ENCODE data around the gene LIPK. TPM values are rescaled to one million over a fixed set of nuclear protein-coding genes. Genes with fewer than 3 reads are reported as not detected.

The LIPK gene
- total and polyA plus RNA-seq, 2 experiments from 2014 or later = not detected

DNA sequence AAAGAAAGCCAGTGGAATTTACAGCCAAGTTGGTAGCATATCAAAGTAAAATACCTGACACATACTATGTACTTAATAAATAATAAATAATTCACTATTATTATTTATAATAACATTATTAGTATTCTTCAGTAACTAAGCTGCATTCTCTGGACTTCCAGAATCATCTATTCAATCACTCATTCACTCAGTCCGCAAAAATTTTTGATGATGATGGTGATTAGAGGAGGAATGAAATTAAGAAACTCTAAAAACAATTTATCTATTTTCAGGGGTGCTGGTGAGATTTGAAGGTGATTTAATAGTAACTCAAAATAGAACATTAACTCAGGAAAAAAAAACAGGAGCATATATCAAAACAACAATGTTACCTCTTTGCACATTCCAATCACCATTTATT, 50.6 kb downstream of the LIPK start:
- Histone ChIP-seq H3K9me2 (replicated peaks; ENCODE audit: insufficient read depth) (no peaks in the 10 kb centered on the region), H2AFZ (no peak overlapping the region), H4K20me1 (ENCODE audit: insufficient read depth, poor library complexity, severe bottlenecking) (no peaks in the 10 kb centered on the region), H3K4me2 (no peak overlapping the region), H3K27ac (no peak overlapping the region), H3K4me3 (no peak overlapping the region), H3K79me2 (no peaks in the 10 kb centered on the region), H3K4me1 (ENCODE audit: insufficient read depth) (no peaks in the 10 kb centered on the region), H3K27me3 (no peaks in the 10 kb centered on the region), H3K9me3 (ENCODE audit: low read depth) (no peaks in the 10 kb centered on the region), H3K36me3 (replicated peaks; ENCODE audit: insufficient read depth, low read depth) (no peaks in the 10 kb centered on the region)
- no peak for DNase-seq (ENCODE audit: low spot score)
- 97% methylated on average over 1 of the region's 1 CpG for WGBS (ENCODE audit: low lambda C conversion rate, missing lambda C conversion rate)
- no peak for TF ChIP-seq EZH2phosphoT487 (IDR thresholded peaks at IDR 0.05; ENCODE audit: low read depth, severe bottlenecking, unreplicated experiment)
- no peak for TF ChIP-seq EZH2 (IDR thresholded peaks at IDR 0.05; ENCODE audit: borderline replicate concordance)
- no peak for TF ChIP-seq CTCF (IDR thresholded peaks at IDR 0.05; ENCODE audit: poor library complexity)

DNA sequence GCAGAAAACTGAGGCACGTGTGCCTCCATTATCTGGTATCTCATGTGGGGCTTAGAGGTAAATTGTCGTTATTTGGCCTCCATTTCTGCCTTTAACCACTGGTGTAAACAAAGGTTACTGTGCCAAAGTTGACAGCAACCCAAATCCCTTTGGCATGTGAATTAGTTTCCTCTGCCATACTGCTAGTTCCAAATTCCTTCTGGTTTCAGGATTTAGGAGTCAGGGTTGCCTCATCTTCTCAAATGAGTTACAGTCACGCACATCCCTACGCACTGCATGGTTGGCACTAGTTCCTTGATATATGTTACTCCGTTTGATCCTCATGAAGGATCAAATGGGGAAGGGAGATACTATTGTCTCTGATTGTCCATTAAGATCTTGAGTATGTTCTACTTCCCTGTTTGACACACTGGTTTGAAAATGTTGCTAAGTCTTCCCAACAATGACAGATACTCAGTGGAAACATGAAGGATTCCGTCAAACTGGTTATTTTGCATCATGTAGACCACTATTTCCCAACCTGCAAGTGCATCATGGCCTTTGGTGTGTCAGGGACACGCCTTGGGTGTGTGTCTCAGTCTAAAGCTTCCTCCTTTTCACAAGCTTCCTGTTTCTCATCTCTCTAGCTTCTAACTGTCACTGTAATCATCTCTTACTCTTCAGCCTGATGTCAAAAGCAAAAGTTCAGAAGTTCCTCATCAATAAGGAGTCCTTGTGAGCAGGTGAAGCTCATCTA, 53.5 kb downstream of the LIPK start, which contains the start of gene LIPN:
Gene LIPN, plus strand, starts transcription at position 655 of the 736 bp plus-strand sequence. CDS start 1,386 bp downstream, outside the sequence.
- DNase-seq (ENCODE audit: low spot score) = no peak
- WGBS (ENCODE audit: low lambda C conversion rate, missing lambda C conversion rate) = 92% methylated on average over 7 of the region's 7 CpGs
- no peaks in the 10 kb centered on the region for H3K9me3 ChIP-seq (ENCODE audit: low read depth)
- H3K4me1 ChIP-seq (ENCODE audit: insufficient read depth) = no peaks in the 10 kb centered on the region
- H3K9me2 ChIP-seq (replicated peaks; ENCODE audit: insufficient read depth) = no peaks in the 10 kb centered on the region
- H3K4me2 ChIP-seq = no peak within 1 kb of the TSS
- TF ChIP-seq EZH2 (IDR thresholded peaks at IDR 0.05; ENCODE audit: borderline replicate concordance) (no peak), CTCF (IDR thresholded peaks at IDR 0.05; ENCODE audit: poor library complexity) (no peak), EZH2phosphoT487 (IDR thresholded peaks at IDR 0.05; ENCODE audit: low read depth, severe bottlenecking, unreplicated experiment) (no peak)
- H3K27me3 ChIP-seq = no peaks in the 10 kb centered on the region
- no peak within 1 kb of the TSS for H2AFZ ChIP-seq
- no peak within 1 kb of the TSS for H3K27ac ChIP-seq
- H3K36me3 ChIP-seq (replicated peaks; ENCODE audit: insufficient read depth, low read depth) = no peaks in the 10 kb centered on the region
- H3K79me2 ChIP-seq = no peaks in the 10 kb centered on the region
- no peaks in the 10 kb centered on the region for H4K20me1 ChIP-seq (ENCODE audit: insufficient read depth, poor library complexity, severe bottlenecking)
- H3K4me3 ChIP-seq = no peak within 1 kb of the TSS

DNA sequence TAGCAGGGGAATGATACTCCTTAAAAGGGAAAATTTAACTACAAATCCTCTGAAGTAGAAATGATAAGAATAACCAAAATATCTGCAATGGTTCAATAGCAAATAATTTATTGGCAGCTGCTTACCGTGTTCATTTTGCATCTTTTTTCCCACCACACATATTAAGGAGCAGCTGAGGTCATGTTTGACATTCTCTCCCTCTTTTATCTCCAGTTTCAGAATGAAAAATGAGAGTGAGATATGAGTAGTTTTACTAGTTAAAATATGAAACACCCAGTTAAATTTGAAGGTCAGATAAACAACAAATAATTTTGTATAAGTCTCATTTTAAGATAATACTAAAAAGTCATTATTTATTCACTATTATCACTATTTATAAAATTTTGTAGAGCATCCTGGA, 56.9 kb downstream of the LIPK start:
- Histone ChIP-seq H3K9me3 (ENCODE audit: low read depth) (no peaks in the 10 kb centered on the region), H3K36me3 (replicated peaks; ENCODE audit: insufficient read depth, low read depth) (no peaks in the 10 kb centered on the region), H2AFZ (no peak overlapping the region), H3K27ac (no peak overlapping the region), H3K79me2 (no peaks in the 10 kb centered on the region), H3K4me2 (no peak overlapping the region), H3K4me1 (ENCODE audit: insufficient read depth) (no peaks in the 10 kb centered on the region), H3K9me2 (replicated peaks; ENCODE audit: insufficient read depth) (no peaks in the 10 kb centered on the region), H3K27me3 (no peaks in the 10 kb centered on the region), H4K20me1 (ENCODE audit: insufficient read depth, poor library complexity, severe bottlenecking) (no peaks in the 10 kb centered on the region), H3K4me3 (no peak overlapping the region)
- no peak for DNase-seq (ENCODE audit: low spot score)
- 94% methylated on average over 1 of the region's 1 CpG for WGBS (ENCODE audit: low lambda C conversion rate, missing lambda C conversion rate)
- TF ChIP-seq EZH2phosphoT487 (IDR thresholded peaks at IDR 0.05; ENCODE audit: low read depth, severe bottlenecking, unreplicated experiment) (no peak), CTCF (IDR thresholded peaks at IDR 0.05; ENCODE audit: poor library complexity) (no peak), EZH2 (IDR thresholded peaks at IDR 0.05; ENCODE audit: borderline replicate concordance) (no peak)
